Measurements from ENCODE around the gene CALCOCO1. TPM values are rescaled to one million over a fixed set of nuclear protein-coding genes. Genes with fewer than 3 reads are reported as not detected.

Gene CALCOCO1
- total RNA-seq, 4 donors from 2014 or later: 158 to 385 (median 239) TPM

- no peak overlapping the region for H3K4me3 ChIP-seq
- peaks cover 4 to 11% of the 10 kb centered on the region in 2 donors for H3K4me1 ChIP-seq
- H3K36me3 ChIP-seq: no peaks in the 10 kb centered on the region
- DNase-seq (peak; percentile 23 to 64), ATAC-seq (peak; percentile 26 to 85)
- no peaks in the 10 kb centered on the region for H3K9me3 ChIP-seq
- in situ Hi-C loops (cut with MboI; ENCODE audit: low sequenced_read_pairs in 4 of 4) (no loop called here), intact Hi-C loops (cut with DNase I; ENCODE audit: low total_unique reads) (no loop called here)
- H3K27me3 ChIP-seq: peaks cover 14 to 23% (median 18%) of the 10 kb centered on the region in 3 donors
- TF ChIP-seq CTCF (IDR thresholded peaks at IDR 0.05 in 4 of 5, conservative IDR thresholded peaks at IDR 0.05 in 1 of 5): no peak
- no peak for TF ChIP-seq POLR2A (IDR thresholded peaks at IDR 0.05)
- H3K27ac ChIP-seq: peak overlapping the region in 2 of 4 donors; percentile 2 to 38
Observed at GRCh38 chr12:53735556-53735955, 8.3 kb upstream of the CALCOCO1 start.

- peaks cover 2 to 12% (median 11%) of the 10 kb centered on the region in 3 donors for H3K27me3 ChIP-seq
- TF ChIP-seq CTCF (IDR thresholded peaks at IDR 0.05 in 4 of 5, conservative IDR thresholded peaks at IDR 0.05 in 1 of 5) (no peak), POLR2A (IDR thresholded peaks at IDR 0.05) (no peak)
- in situ Hi-C loops (cut with MboI; ENCODE audit: low sequenced_read_pairs in 4 of 4) (no loop called here), intact Hi-C loops (cut with DNase I; ENCODE audit: low total_unique reads) (no loop called here)
- no peak overlapping the region for H3K4me3 ChIP-seq
- ATAC-seq (no peak), DNase-seq (no peak)
- peaks cover 4% of the 10 kb centered on the region in 2 donors for H3K4me1 ChIP-seq
- H3K9me3 ChIP-seq: no peaks in the 10 kb centered on the region
- no peak overlapping the region for H3K27ac ChIP-seq
- no peaks in the 10 kb centered on the region for H3K36me3 ChIP-seq
Observed at GRCh38 chr12:53734425-53734824, 7.2 kb upstream of the CALCOCO1 start.

DNA sequence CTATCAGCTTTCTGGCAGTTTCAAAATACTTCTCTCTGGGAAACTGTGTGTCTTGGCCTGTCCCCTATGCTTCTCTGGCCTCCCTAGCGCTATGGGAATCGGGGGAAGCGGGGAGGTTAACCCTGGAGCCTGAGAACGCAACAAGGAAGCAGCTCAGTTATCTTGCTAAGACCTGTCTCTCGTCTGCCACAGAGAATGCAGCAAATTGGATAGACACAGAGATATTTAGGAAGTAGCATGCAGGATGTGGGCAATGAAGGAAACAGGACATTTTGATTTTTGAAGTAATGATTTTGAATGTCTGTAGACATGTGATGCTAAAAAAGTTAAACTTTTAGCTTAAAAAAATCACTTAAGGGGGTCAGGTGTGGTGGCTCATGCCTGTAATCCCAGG lies 6.6 kb upstream of the CALCOCO1 start:
- H3K9me3 ChIP-seq: no peaks in the 10 kb centered on the region
- DNase-seq: no peak
- no peaks in the 10 kb centered on the region for H3K36me3 ChIP-seq
- no peak overlapping the region for H3K27ac ChIP-seq
- peaks cover 0 to 5% (median 5%) of the 10 kb centered on the region in 3 donors for H3K27me3 ChIP-seq
- intact Hi-C loops (cut with DNase I; ENCODE audit: low total_unique reads): no loop called here
- in situ Hi-C loops (cut with MboI; ENCODE audit: low sequenced_read_pairs in 4 of 4): no loop called here
- TF ChIP-seq POLR2A (IDR thresholded peaks at IDR 0.05) (no peak), CTCF (IDR thresholded peaks at IDR 0.05 in 4 of 5, conservative IDR thresholded peaks at IDR 0.05 in 1 of 5) (no peak)
- H3K4me1 ChIP-seq: peaks cover 0 to 4% of the 10 kb centered on the region in 2 donors
- no peak for ATAC-seq
- H3K4me3 ChIP-seq: no peak overlapping the region

DNA sequence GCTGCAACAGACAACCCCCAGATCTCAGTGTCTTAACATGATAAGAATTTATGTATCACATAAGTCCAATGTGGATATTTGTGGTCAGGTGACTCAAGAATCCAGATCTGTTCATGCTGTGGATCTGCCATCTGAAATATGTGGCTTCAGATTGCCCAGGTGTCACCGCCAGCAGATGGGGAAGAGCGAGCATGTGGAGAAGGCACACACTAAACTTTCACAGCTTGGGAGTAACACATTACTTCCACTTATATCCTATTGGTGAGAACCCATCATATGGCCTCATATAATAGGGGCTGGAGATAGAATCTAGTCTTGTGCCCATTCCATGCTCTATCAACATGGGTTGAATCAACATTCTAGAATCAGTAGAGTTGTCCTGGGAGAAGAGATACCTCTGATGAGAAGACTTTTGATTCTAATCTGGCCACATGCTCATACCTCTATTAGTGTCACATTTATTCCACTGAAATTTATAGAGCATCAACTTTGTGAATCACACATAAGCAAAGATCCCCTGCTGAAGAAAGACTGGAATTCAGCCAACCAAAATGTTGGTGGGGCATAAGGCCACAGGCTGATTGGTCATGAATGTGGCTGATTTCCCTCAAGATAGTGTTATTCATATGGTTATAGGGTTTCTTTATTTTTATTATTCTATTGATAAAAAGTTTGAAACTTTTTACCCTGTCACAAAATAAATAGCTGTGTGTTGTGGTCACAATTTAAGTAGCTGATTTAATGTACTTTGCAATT lies 6.0 kb upstream of the CALCOCO1 start:
- Histone ChIP-seq H3K27me3 (no peaks in the 10 kb centered on the region), H3K9me3 (no peaks in the 10 kb centered on the region), H3K36me3 (no peaks in the 10 kb centered on the region), H3K4me3 (no peak overlapping the region), H3K27ac (no peak overlapping the region), H3K4me1 (peaks cover 0 to 4% of the 10 kb centered on the region in 2 donors)
- TF ChIP-seq POLR2A (IDR thresholded peaks at IDR 0.05): no peak
- intact Hi-C loops (cut with DNase I; ENCODE audit: low total_unique reads) (no loop called here), in situ Hi-C loops (cut with MboI; ENCODE audit: low sequenced_read_pairs in 4 of 4) (no loop called here)
- DNase-seq (no peak), ATAC-seq (no peak)

- Histone ChIP-seq H3K4me1 (peaks cover 12 to 13% of the 10 kb centered on the region in 2 donors), H3K9me3 (no peaks in the 10 kb centered on the region), H3K27me3 (no peaks in the 10 kb centered on the region), H3K27ac (no peak overlapping the region), H3K4me3 (no peak overlapping the region), H3K36me3 (peaks cover 0 to 5% of the 10 kb centered on the region in 2 donors)
- intact Hi-C loops (cut with DNase I; ENCODE audit: low total_unique reads): loop anchor here (5.0 to 10.0 kb wide), 4 partner anchors 102 to 645 kb away; partner anchors contain the start of genes AAAS, ATF7, CBX5 and HNRNPA1
- in situ Hi-C loops (cut with MboI; ENCODE audit: low sequenced_read_pairs in 4 of 4): no loop called here
- TF ChIP-seq CTCF (IDR thresholded peaks at IDR 0.05 in 4 of 5, conservative IDR thresholded peaks at IDR 0.05 in 1 of 5) (no peak), POLR2A (IDR thresholded peaks at IDR 0.05) (no peak)
- DNase-seq: no peak
- ATAC-seq: no peak
Observed at GRCh38 chr12:53729644-53730043, 2.4 kb upstream of the CALCOCO1 start.
